Activated CD8-positive, alpha-beta T cell treated with anti-CD3 and anti-CD28 coated beads for 36 hours (primary cell): Measurements from ENCODE around the gene ACTG2. TPM values are rescaled to one million over a fixed set of nuclear protein-coding genes. Genes with fewer than 3 reads are reported as not detected.

Source experiments
- ATAC-seq: fragments of 200-7000 bp; cut with Tn5 transposase; one replicate; pipeline ENCODE4 v1.10.0; 2021; ENCODE audit warnings: mild to moderate bottlenecking, moderate library complexity
- CTCF ChIA-PET: fragments of 350-600 bp; sonication (Branson Sonifier 250); formaldehyde crosslinking; loops from one replicate; lab custom pipeline; 2021; ENCODE audit warnings: antibody characterized with exemption; lab: Charles Lee
- POLR2A ChIA-PET: fragments of 350-600 bp; sonication (Branson Sonifier 250); formaldehyde crosslinking; loops from one replicate; lab custom pipeline; 2021; ENCODE audit warnings: antibody characterized with exemption; lab: Charles Lee
- DNase-seq: peaks from one replicate; pipeline ENCODE4 v3.0.0-alpha.2; 2020
- H3K27ac Mint-ChIP-seq: one replicate; pipeline ENCODE4 v1.8.0; 2021; ENCODE audit warnings: mild to moderate bottlenecking, mixed read lengths
- H3K27me3 Mint-ChIP-seq: one replicate; pipeline ENCODE4 v1.8.0; 2021; ENCODE audit warnings: mixed read lengths
- H3K36me3 Mint-ChIP-seq: one replicate; pipeline ENCODE4 v1.8.0; 2021; ENCODE audit warnings: low read depth, mixed read lengths
- H3K4me1 Mint-ChIP-seq: one replicate; pipeline ENCODE4 v1.8.0; 2021; ENCODE audit warnings: low read depth, mixed read lengths
- H3K4me3 Mint-ChIP-seq: one replicate; pipeline ENCODE4 v1.8.0; 2021; ENCODE audit warnings: mild to moderate bottlenecking, moderate library complexity, mixed read lengths
- H3K9me3 Mint-ChIP-seq: one replicate; pipeline ENCODE4 v1.8.0; 2021; ENCODE audit warnings: mixed read lengths
- intact Hi-C: fragments of 100-400 bp; cut with micrococcal nuclease; formaldehyde crosslinking; loops from one replicate; pipeline ENCODE4 v1.10.0; 2022
- total RNA-seq, 2 experiments: library from RNA; stranded (reverse); gene quantifications; one replicate each; pipeline ENCODE4 v1.2.3, GENCODE V29; 2021
- TF ChIP-seq, protein P1 (sequence below): fragments of 200-600 bp; IDR thresholded peaks from one replicate; pipeline ENCODE4 v1.8.0; 2022; ENCODE audit warnings: antibody characterized with exemption, mild to moderate bottlenecking

ACTG2 gene
- total RNA-seq, 2 experiments from 2014 or later: 0.11 to 0.27 TPM

DNA sequence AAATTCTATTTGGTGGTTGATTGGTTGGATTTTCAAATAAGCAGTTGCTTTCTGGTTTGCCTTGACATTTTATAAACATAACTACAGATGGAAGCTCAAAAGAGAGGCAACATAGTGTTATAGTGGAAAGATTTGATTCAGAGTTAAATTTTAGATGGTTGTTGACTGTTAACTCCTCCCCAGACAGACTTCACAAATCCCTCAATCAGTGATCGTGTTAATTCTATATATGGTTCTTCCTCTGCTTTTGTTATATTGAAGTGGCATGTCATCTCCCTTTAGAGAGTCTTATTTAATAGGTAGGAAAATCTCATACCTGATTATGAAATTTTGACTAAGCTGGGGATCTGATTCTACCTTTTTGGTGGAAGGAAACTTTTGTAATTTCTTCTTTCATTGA is 53.4 kb downstream of the ACTG2 start:
- H3K36me3 Mint-ChIP-seq: peaks cover 60% of the 10 kb centered on the region
- ChIA-PET CTCF (interaction anchor here (2.0 to 3.1 kb wide), 2 partner anchors 118 to 122 kb away, joined by 4 to 12 read pairs; partner anchors contain the start of gene STAMBP), POLR2A (interaction anchor here (1.1 kb wide), 1 partner anchor 33 kb away, joined by 3 read pairs; no protein-coding TSS in a partner anchor)
- DNase-seq: no peak
- H3K27ac Mint-ChIP-seq: peak overlapping the region; percentile 53
- no peaks in the 10 kb centered on the region for H3K27me3 Mint-ChIP-seq
- TF ChIP-seq, protein P1, sequence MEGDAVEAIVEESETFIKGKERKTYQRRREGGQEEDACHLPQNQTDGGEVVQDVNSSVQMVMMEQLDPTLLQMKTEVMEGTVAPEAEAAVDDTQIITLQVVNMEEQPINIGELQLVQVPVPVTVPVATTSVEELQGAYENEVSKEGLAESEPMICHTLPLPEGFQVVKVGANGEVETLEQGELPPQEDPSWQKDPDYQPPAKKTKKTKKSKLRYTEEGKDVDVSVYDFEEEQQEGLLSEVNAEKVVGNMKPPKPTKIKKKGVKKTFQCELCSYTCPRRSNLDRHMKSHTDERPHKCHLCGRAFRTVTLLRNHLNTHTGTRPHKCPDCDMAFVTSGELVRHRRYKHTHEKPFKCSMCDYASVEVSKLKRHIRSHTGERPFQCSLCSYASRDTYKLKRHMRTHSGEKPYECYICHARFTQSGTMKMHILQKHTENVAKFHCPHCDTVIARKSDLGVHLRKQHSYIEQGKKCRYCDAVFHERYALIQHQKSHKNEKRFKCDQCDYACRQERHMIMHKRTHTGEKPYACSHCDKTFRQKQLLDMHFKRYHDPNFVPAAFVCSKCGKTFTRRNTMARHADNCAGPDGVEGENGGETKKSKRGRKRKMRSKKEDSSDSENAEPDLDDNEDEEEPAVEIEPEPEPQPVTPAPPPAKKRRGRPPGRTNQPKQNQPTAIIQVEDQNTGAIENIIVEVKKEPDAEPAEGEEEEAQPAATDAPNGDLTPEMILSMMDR: no peak
- no peak for ATAC-seq
- H3K9me3 Mint-ChIP-seq: no peaks in the 10 kb centered on the region
- no peak overlapping the region for H3K4me3 Mint-ChIP-seq
- H3K4me1 Mint-ChIP-seq: peaks cover 81% of the 10 kb centered on the region
- intact Hi-C loops: no loop called here

DNA sequence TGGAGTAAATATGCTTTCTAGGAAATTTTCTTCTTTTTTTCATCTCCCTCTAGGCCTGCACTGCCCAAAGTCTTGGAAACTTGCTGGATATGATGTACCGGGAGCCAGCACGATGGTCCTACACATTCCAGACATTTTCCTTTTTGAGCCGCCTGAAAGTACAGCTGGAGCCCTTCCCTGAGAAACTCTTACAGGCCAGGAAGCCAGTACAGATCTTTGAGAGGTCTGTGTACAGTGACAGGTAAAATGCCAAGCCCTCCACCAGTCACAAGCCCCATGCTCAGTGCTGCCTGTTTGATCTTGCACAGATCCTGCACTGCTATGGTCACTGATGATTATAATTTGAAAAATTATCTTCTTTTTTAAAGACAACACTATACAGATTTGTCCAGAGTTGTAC is 53.9 kb downstream of the ACTG2 start:
- intact Hi-C loops: no loop called here
- H3K36me3 Mint-ChIP-seq: peaks cover 64% of the 10 kb centered on the region

DNA sequence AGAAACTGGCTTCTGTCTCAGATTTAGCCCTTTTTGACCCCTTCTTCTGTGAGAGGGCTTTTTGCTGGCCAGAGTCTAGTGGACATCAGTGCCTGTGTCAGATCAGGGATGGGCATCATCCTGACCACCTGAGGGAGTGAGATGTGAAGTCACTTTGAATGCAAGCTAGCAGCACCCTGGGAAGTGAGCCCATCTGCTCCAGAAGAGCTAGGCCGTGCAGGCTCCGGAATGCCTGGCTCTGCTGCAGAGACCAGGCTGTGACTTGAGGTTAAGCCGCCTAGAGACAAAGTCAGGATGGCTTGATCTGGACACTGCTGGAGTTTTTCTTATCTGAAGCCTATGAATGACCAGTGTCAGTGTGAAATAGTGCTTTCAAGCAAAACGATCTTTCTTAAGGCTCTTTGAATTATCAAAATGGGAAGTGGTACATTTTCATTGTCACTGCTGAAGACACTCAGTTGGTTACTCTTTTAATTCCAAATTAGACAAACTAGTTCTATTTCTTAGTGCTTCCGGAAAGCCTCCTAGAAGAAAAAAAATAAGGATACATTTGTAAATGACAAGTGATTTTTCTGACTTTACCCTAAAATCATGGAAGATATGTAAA is 54.7 kb downstream of the ACTG2 start:
- no peak for DNase-seq
- ChIA-PET CTCF (interaction anchor here (2.0 kb wide), 1 partner anchor 119 kb away, joined by 4 read pairs; the partner anchor contains the start of gene STAMBP), POLR2A (interaction anchor here (1.1 to 1.2 kb wide), 2 partner anchors 9 to 23 kb away, joined by 3 to 4 read pairs; no protein-coding TSS in a partner anchor)
- Mint-ChIP-seq H3K9me3 (no peaks in the 10 kb centered on the region), H3K27me3 (no peaks in the 10 kb centered on the region), H3K4me1 (peaks cover 83% of the 10 kb centered on the region), H3K36me3 (peaks cover 69% of the 10 kb centered on the region), H3K4me3 (no peak overlapping the region), H3K27ac (no peak overlapping the region)
- TF ChIP-seq, protein P1: no peak
- intact Hi-C loops: no loop called here
- no peak for ATAC-seq

More for the DNA sequence above, 53.9 kb downstream of the ACTG2 start:
- Mint-ChIP-seq H3K27me3 (no peaks in the 10 kb centered on the region), H3K4me3 (no peak overlapping the region), H3K9me3 (no peaks in the 10 kb centered on the region), H3K4me1 (peaks cover 81% of the 10 kb centered on the region), H3K27ac (peak overlapping the region; percentile 53)
- DNase-seq (no peak), ATAC-seq (no peak)
- ChIA-PET POLR2A (interaction anchor here (1.1 kb wide), 1 partner anchor 33 kb away, joined by 3 read pairs; no protein-coding TSS in a partner anchor), CTCF (interaction anchor here (2.0 kb wide), 1 partner anchor 119 kb away, joined by 4 read pairs; the partner anchor contains the start of gene STAMBP)
- TF ChIP-seq, protein P1: no peak

DNA sequence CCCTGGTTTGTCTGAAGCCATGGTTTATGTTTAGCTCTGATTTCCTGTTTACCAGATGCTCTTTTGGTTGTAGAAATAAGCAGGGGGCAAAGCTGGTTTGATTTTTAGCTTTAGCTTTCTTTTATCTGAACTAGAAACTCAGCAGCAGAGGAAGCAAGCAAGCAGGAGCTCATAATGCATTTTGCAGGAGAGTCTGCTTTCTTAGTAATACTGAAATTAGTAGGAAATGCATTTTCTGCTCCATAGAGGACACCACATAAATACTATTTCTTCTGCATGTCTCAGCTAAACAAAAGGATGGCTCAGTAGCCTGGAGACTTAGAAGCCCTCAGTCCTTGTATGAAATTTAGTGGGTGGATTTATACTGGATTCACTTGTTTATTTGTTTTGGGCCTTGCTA is 57.0 kb downstream of the ACTG2 start:
- intact Hi-C loops: no loop called here
- H3K36me3 Mint-ChIP-seq: peaks cover 66% of the 10 kb centered on the region
- no peak for DNase-seq
- H3K27ac Mint-ChIP-seq: no peak overlapping the region
- no peak overlapping the region for H3K4me3 Mint-ChIP-seq
- CTCF ChIA-PET: interaction anchor here (0.7 to 1.7 kb wide), 4 partner anchors 12 to 125 kb away, joined by 3 to 7 read pairs (median 4); no protein-coding TSS in a partner anchor
- peaks cover 75% of the 10 kb centered on the region for H3K4me1 Mint-ChIP-seq
- H3K27me3 Mint-ChIP-seq: no peaks in the 10 kb centered on the region
- ATAC-seq: no peak
- POLR2A ChIA-PET: interaction anchor here (1.1 to 1.2 kb wide), 4 partner anchors 15 to 36 kb away, joined by 3 to 4 read pairs (median 3); no protein-coding TSS in a partner anchor
- TF ChIP-seq, protein P1: no peak
- no peaks in the 10 kb centered on the region for H3K9me3 Mint-ChIP-seq
